GM08714 (cell line): Measurements from ENCODE around the gene TANC1.

Experiments
- H3K4me3 ChIP-seq: fragments of 200-500 bp; sonication (Bioruptor generic); 2 replicates; pipeline ENCODE4 v1.5.1; 2014; ENCODE audit warnings: mild to moderate bottlenecking, low read length, inconsistent platforms
- ZNF274 ChIP-seq: IDR thresholded peaks from 2 replicates; pipeline ENCODE4 v1.6.1; 2012; ENCODE audit warnings: mild to moderate bottlenecking, low read depth, low read length

The TANC1 gene

GRCh38 chr2:159208438-159208837 lies 240.0 kb downstream of the TANC1 start:
- no peak overlapping the region for H3K4me3 ChIP-seq
- TF ChIP-seq ZNF274 = no peak

- no peak overlapping the region for H3K4me3 ChIP-seq
- no peak for TF ChIP-seq ZNF274
These were observed 241.2 kb downstream of the TANC1 start for GRCh38 chr2:159209341-159210306.

GRCh38 chr2:159211447-159212396 lies 243.3 kb downstream of the TANC1 start:
- H3K4me3 ChIP-seq = no peak overlapping the region

GRCh38 chr2:159213296-159213695 lies 244.9 kb downstream of the TANC1 start:
- H3K4me3 ChIP-seq = no peak overlapping the region
- TF ChIP-seq ZNF274 = no peak

More at GRCh38 chr2:159211447-159212396, 243.3 kb downstream of the TANC1 start:
- no peak for TF ChIP-seq ZNF274

GRCh38 chr2:159214325-159214865 lies 246.0 kb downstream of the TANC1 start:
- no peak overlapping the region for H3K4me3 ChIP-seq
- no peak for TF ChIP-seq ZNF274

GRCh38 chr2:159215116-159215515 lies 246.7 kb downstream of the TANC1 start:
- TF ChIP-seq ZNF274 = no peak
- H3K4me3 ChIP-seq = no peak overlapping the region

- no peak for TF ChIP-seq ZNF274
These were observed 249.2 kb downstream of the TANC1 start for GRCh38 chr2:159217676-159218075.

GRCh38 chr2:159218389-159218788 lies 249.9 kb downstream of the TANC1 start:
- H3K4me3 ChIP-seq = no peak overlapping the region
- TF ChIP-seq ZNF274 = no peak

More at GRCh38 chr2:159217676-159218075, 249.2 kb downstream of the TANC1 start:
- H3K4me3 ChIP-seq = no peak overlapping the region

GRCh38 chr2:159219394-159219998 lies 251.1 kb downstream of the TANC1 start:
- H3K4me3 ChIP-seq = no peak overlapping the region
- TF ChIP-seq ZNF274 = no peak

GRCh38 chr2:159224061-159224813 lies 255.8 kb downstream of the TANC1 start:
- no peak overlapping the region for H3K4me3 ChIP-seq
- TF ChIP-seq ZNF274 = no peak

- no peak for TF ChIP-seq ZNF274
- H3K4me3 ChIP-seq = no peak overlapping the region
These were observed 256.9 kb downstream of the TANC1 start for GRCh38 chr2:159225025-159226016.

- H3K4me3 ChIP-seq = no peak overlapping the region
- TF ChIP-seq ZNF274 = no peak
These were observed 257.6 kb downstream of the TANC1 start for GRCh38 chr2:159226059-159226461.
